ENCODE data around the gene KRT77.
"Not testable (repeated sequence)": the region's sequence is repeated elsewhere in the genome, so short reads cannot be mapped to it uniquely, and the experiment has no call there.

The KRT77 gene

GRCh38 chr12:52674433-52674775 lies 28.9 kb downstream of the KRT77 start:
- DNase-seq (ENCODE audit: low spot score): no peak

- no peak for DNase-seq (ENCODE audit: low spot score)
Measured at GRCh38 chr12:52673713-52674432, 29.5 kb downstream of the KRT77 start.

GRCh38 chr12:52673217-52673616 lies 30.1 kb downstream of the KRT77 start:
- no peak for DNase-seq (ENCODE audit: low spot score)

- no peak for DNase-seq (ENCODE audit: low spot score)
Measured at GRCh38 chr12:52672321-52672933, 30.9 kb downstream of the KRT77 start.

GRCh38 chr12:52670961-52671360 lies 32.4 kb downstream of the KRT77 start:
- DNase-seq (ENCODE audit: low spot score): no peak

- DNase-seq (ENCODE audit: low spot score): no peak
Measured at GRCh38 chr12:52670506-52670905, 32.8 kb downstream of the KRT77 start.

GRCh38 chr12:52669941-52670340 lies 33.4 kb downstream of the KRT77 start:
- not testable (repeated sequence) for DNase-seq (ENCODE audit: low spot score)

- DNase-seq (ENCODE audit: low spot score): no peak
Measured at GRCh38 chr12:52669426-52669825, 33.9 kb downstream of the KRT77 start.

- no peak for DNase-seq (ENCODE audit: low spot score)
Measured at GRCh38 chr12:52667931-52668330, 35.4 kb downstream of the KRT77 start.

GRCh38 chr12:52667509-52667908 lies 35.8 kb downstream of the KRT77 start:
- DNase-seq (ENCODE audit: low spot score): no peak

- no peak for DNase-seq (ENCODE audit: low spot score)
Measured at GRCh38 chr12:52666471-52666870, 36.9 kb downstream of the KRT77 start.

GRCh38 chr12:52663420-52663819 lies 39.9 kb downstream of the KRT77 start:
- DNase-seq (ENCODE audit: low spot score): no peak

GRCh38 chr12:52662918-52663229 lies 40.5 kb downstream of the KRT77 start:
- no peak for DNase-seq (ENCODE audit: low spot score)

GRCh38 chr12:52662093-52662917 lies 41.0 kb downstream of the KRT77 start:
- DNase-seq (ENCODE audit: low spot score): no peak

- DNase-seq (ENCODE audit: low spot score): no peak
Measured at GRCh38 chr12:52661668-52662067, 41.7 kb downstream of the KRT77 start.

- no peak for DNase-seq (ENCODE audit: low spot score)
Measured at GRCh38 chr12:52660934-52661499, 42.3 kb downstream of the KRT77 start.

GRCh38 chr12:52659951-52660350 lies 43.4 kb downstream of the KRT77 start:
- DNase-seq (ENCODE audit: low spot score): no peak

- DNase-seq (ENCODE audit: low spot score): no peak
Measured at GRCh38 chr12:52659395-52659794, 43.9 kb downstream of the KRT77 start.

- no peak for DNase-seq (ENCODE audit: low spot score)
Measured at GRCh38 chr12:52658196-52658595, 45.1 kb downstream of the KRT77 start.

GRCh38 chr12:52657250-52657902 lies 45.9 kb downstream of the KRT77 start:
- DNase-seq (ENCODE audit: low spot score): no peak

GRCh38 chr12:52656616-52657015 lies 46.7 kb downstream of the KRT77 start:
- no peak for DNase-seq (ENCODE audit: low spot score)

- no peak for DNase-seq (ENCODE audit: low spot score)
Measured at GRCh38 chr12:52655720-52656124, 47.6 kb downstream of the KRT77 start.

Measured in CD4-positive, alpha-beta T cell treated with Interleukin-6 at 100 ng/mL for 8 hours (primary cell).